Endodermal cell (in vitro differentiated cells): ENCODE results near the gene KCNAB2. TPM values are rescaled to one million over a fixed set of nuclear protein-coding genes. Genes with fewer than 3 reads are reported as not detected.
A peak's percentile ranks its signal among the peaks of the same experiment; 100 is the strongest.

Experiments
- DNase-seq: peaks from one replicate; pipeline ENCODE4 v3.0.0-alpha.2; 2017
- H3K27ac ChIP-seq: 2 replicates; pipeline ENCODE4 v1.5.1; 2013; ENCODE audit warnings: mild to moderate bottlenecking, low read depth, low read length, moderate library complexity
- H3K27me3 ChIP-seq: 2 replicates; pipeline ENCODE4 v1.6.1; 2013; ENCODE audit warnings: mild to moderate bottlenecking, low read length, moderate library complexity; ENCODE audit not compliant: insufficient read depth, control insufficient read depth, poor library complexity, severe bottlenecking
- H3K36me3 ChIP-seq: 2 replicates; pipeline ENCODE4 v1.7.0; 2013; ENCODE audit warnings: mild to moderate bottlenecking, low read length, moderate library complexity; ENCODE audit not compliant: control insufficient read depth, insufficient read depth
- H3K4me1 ChIP-seq: one replicate; pipeline ENCODE4 v1.7.0; 2013; ENCODE audit warnings: low read length; ENCODE audit not compliant: control insufficient read depth, insufficient read depth
- H3K4me3 ChIP-seq: 2 replicates; pipeline ENCODE4 v1.5.1; 2013; ENCODE audit warnings: mild to moderate bottlenecking, low read length, moderate library complexity
- H3K9ac ChIP-seq: 2 replicates; pipeline ENCODE4 v1.6.1; 2013; ENCODE audit warnings: mild to moderate bottlenecking, low read length, moderate library complexity; ENCODE audit not compliant: poor library complexity, severe bottlenecking; ENCODE audit errors: extremely low read depth
- H3K9me3 ChIP-seq: 2 replicates; pipeline ENCODE4 v1.6.1; 2013; ENCODE audit warnings: mild to moderate bottlenecking, low read length, moderate library complexity; ENCODE audit not compliant: control insufficient read depth
- H3K27ac Mint-ChIP-seq: 2 replicates; pipeline ENCODE4 v1.8.0; 2020; ENCODE audit warnings: mixed read lengths
- H3K27me3 Mint-ChIP-seq: 2 replicates; pipeline ENCODE4 v1.8.0; 2021; ENCODE audit warnings: mild to moderate bottlenecking, mixed read lengths; ENCODE audit not compliant: insufficient read depth
- H3K36me3 Mint-ChIP-seq: 2 replicates; pipeline ENCODE4 v1.8.0; 2020; ENCODE audit warnings: low read depth, mixed read lengths
- H3K4me1 Mint-ChIP-seq: 2 replicates; pipeline ENCODE4 v1.8.0; 2020; ENCODE audit warnings: mixed read lengths
- H3K4me3 Mint-ChIP-seq: 2 replicates; pipeline ENCODE4 v1.8.0; 2020; ENCODE audit warnings: mild to moderate bottlenecking, moderate library complexity, mixed read lengths
- H3K9me3 Mint-ChIP-seq: 2 replicates; pipeline ENCODE4 v1.8.0; 2020; ENCODE audit warnings: mild to moderate bottlenecking, mixed read lengths
- CTCF ChIP-seq: fragments of 200-600 bp; sonication (generic); conservative IDR thresholded peaks from 2 replicates; pipeline ENCODE4 v1.5.0; 2021; ENCODE audit warnings: antibody characterized with exemption, mild to moderate bottlenecking
- WGBS, 2 experiments: methylation state at CpG; one replicate each; pipeline versions ENCODE4 v1.1.5 to v1.1.7; 2013; ENCODE audit warnings: missing lambda C conversion rate in 2 of 2, mixed read lengths in 1 of 2; ENCODE audit not compliant: insufficient coverage in 1 of 2, insufficient read length in 1 of 2; 5-methylcytosine and 5-hydroxymethylcytosine counted together
- total RNA-seq, 2 donors: library from RNA; stranded (reverse); fragmentation: NEBNext Ultra II Directional in 1 of 2; extraction: Animal tissue kit (Norgen Biotek cat#: 25700) in 1 of 2; gene quantifications; 2 replicates in 1 of 2; 3 replicates in 1 of 2; pipeline ENCODE4 v1.2.1, GENCODE V29; 2021

KCNAB2 gene
- total RNA-seq, 2 donors from 2014 or later: 14.9 to 22.9 TPM

- Histone ChIP-seq H3K4me1 (no peaks in the 10 kb centered on the region), H3K9me3 (no peaks in the 10 kb centered on the region), H3K4me3 (no peak overlapping the region), H3K9ac (no peak overlapping the region), H3K27ac (no peak overlapping the region), H3K27me3 (no peaks in the 10 kb centered on the region), H3K36me3 (no peaks in the 10 kb centered on the region)
- no peak for DNase-seq
- Mint-ChIP-seq H3K4me1 (no peaks in the 10 kb centered on the region), H3K36me3 (no peaks in the 10 kb centered on the region), H3K9me3 (no peaks in the 10 kb centered on the region), H3K4me3 (no peak overlapping the region), H3K27ac (no peak overlapping the region), H3K27me3 (no peaks in the 10 kb centered on the region)
- 64 to 73% methylated on average over 2 of the region's 2 CpGs for WGBS, 2 experiments
- no peak for TF ChIP-seq CTCF
Measured at GRCh38 chr1:6108476-6108875, 62.8 kb downstream of the KCNAB2 start.

GRCh38 chr1:6108937-6109614, 63.4 kb downstream of the KCNAB2 start:
- H3K9me3 Mint-ChIP-seq: no peaks in the 10 kb centered on the region
- DNase-seq: peak; percentile 83
- no peaks in the 10 kb centered on the region for H3K4me1 Mint-ChIP-seq
- no peaks in the 10 kb centered on the region for H3K9me3 ChIP-seq
- H3K27ac ChIP-seq: no peak overlapping the region
- H3K27ac Mint-ChIP-seq: no peak overlapping the region
- H3K9ac ChIP-seq: no peak overlapping the region
- no peaks in the 10 kb centered on the region for H3K27me3 ChIP-seq
- 60 to 65% methylated on average over 9 to 15 of the region's 15 CpGs for WGBS, 2 experiments
- no peak overlapping the region for H3K4me3 ChIP-seq
- no peaks in the 10 kb centered on the region for H3K4me1 ChIP-seq
- peak; percentile 69 for TF ChIP-seq CTCF
- no peak overlapping the region for H3K4me3 Mint-ChIP-seq
- no peaks in the 10 kb centered on the region for H3K36me3 Mint-ChIP-seq
- H3K27me3 Mint-ChIP-seq: no peaks in the 10 kb centered on the region
- no peaks in the 10 kb centered on the region for H3K36me3 ChIP-seq

GRCh38 chr1:6109688-6110087, 64.0 kb downstream of the KCNAB2 start:
- Histone ChIP-seq H3K9me3 (no peaks in the 10 kb centered on the region), H3K4me1 (no peaks in the 10 kb centered on the region), H3K27ac (no peak overlapping the region), H3K27me3 (no peaks in the 10 kb centered on the region), H3K4me3 (no peak overlapping the region), H3K9ac (no peak overlapping the region), H3K36me3 (no peaks in the 10 kb centered on the region)
- no peaks in the 10 kb centered on the region for H3K9me3 Mint-ChIP-seq
- DNase-seq: no peak
- no peaks in the 10 kb centered on the region for H3K27me3 Mint-ChIP-seq
- no peaks in the 10 kb centered on the region for H3K36me3 Mint-ChIP-seq
- TF ChIP-seq CTCF: no peak
- no peak overlapping the region for H3K27ac Mint-ChIP-seq
- WGBS, 2 experiments: 65 to 80% methylated on average over 24 of the region's 24 CpGs
- H3K4me1 Mint-ChIP-seq: no peaks in the 10 kb centered on the region
- H3K4me3 Mint-ChIP-seq: no peak overlapping the region
